PC-3 (cell line): ENCODE data around the gene ZMIZ2. TPM values are rescaled to one million over a fixed set of nuclear protein-coding genes. Genes with fewer than 3 reads are reported as not detected.
"Not testable (repeated sequence)": the region's sequence is repeated elsewhere in the genome, so short reads cannot be mapped to it uniquely, and the experiment has no call there.

Experiments used
- ATAC-seq: fragments of 200-7000 bp; cut with Tn5 transposase; 2 replicates; pipeline ENCODE4 v1.9.1; 2020; ENCODE audit warnings: mild to moderate bottlenecking, moderate library complexity
- BruUV-seq: library from RNA; stranded (reverse); fragments of 400-500 nt; replicated peaks from 2 replicates; lab custom pipeline; 2021; lab: Mats Ljungman, UMichigan
- CTCF ChIA-PET: fragments of 300-600 bp; sonication (Branson Sonifier 250); formaldehyde crosslinking; loops from one replicate; lab custom pipeline; 2022; ENCODE audit warnings: antibody characterized with exemption; lab: Charles Lee
- POLR2A ChIA-PET: fragments of 300-600 bp; sonication (Branson Sonifier 250); formaldehyde crosslinking; loops from one replicate; lab custom pipeline; 2022; ENCODE audit warnings: antibody characterized with exemption; ENCODE audit not compliant: unreplicated experiment; lab: Charles Lee
- DNase-seq: peaks from one replicate; pipeline ENCODE4 v3.0.0-alpha.2; 2015
- H2AFZ ChIP-seq: fragments of 300-600 bp; sonication (generic); 2 replicates; pipeline ENCODE4 v1.6.0; 2016; ENCODE audit warnings: antibody characterized with exemption, low read length
- H3F3A ChIP-seq: fragments of 300-600 bp; sonication (generic); one replicate; pipeline ENCODE4 v1.6.0; 2017; ENCODE audit warnings: antibody characterized with exemption, low read length, control low read depth, mild to moderate bottlenecking; ENCODE audit not compliant: unreplicated experiment
- H3K27ac ChIP-seq: fragments of 300-600 bp; sonication (generic); 2 replicates; pipeline ENCODE4 v1.5.1; 2016; ENCODE audit warnings: mild to moderate bottlenecking, low read length
- H3K27me3 ChIP-seq: fragments of 300-600 bp; sonication (generic); 2 replicates; pipeline ENCODE4 v1.6.1; 2016; ENCODE audit warnings: low read length, mixed read lengths
- H3K36me3 ChIP-seq: fragments of 300-600 bp; sonication (generic); 2 replicates; pipeline ENCODE4 v1.6.1; 2016; ENCODE audit warnings: low read depth, mixed run types, low read length, mixed read lengths
- H3K4me1 ChIP-seq: fragments of 300-600 bp; sonication (generic); 2 replicates; pipeline ENCODE4 v1.5.1; 2016; ENCODE audit warnings: low read length; ENCODE audit not compliant: insufficient read depth
- H3K4me2 ChIP-seq: fragments of 300-600 bp; sonication (generic); 2 replicates; pipeline ENCODE4 v1.6.0; 2016; ENCODE audit warnings: low read length
- H3K4me3 ChIP-seq: fragments of 300-600 bp; sonication (generic); 2 replicates; pipeline ENCODE4 v1.5.1; 2016; ENCODE audit warnings: mild to moderate bottlenecking, low read length, mixed read lengths
- H3K79me2 ChIP-seq: fragments of 300-600 bp; sonication (generic); 2 replicates; pipeline ENCODE4 v1.6.1; 2017; ENCODE audit warnings: low read length, mixed read lengths
- H3K9ac ChIP-seq: fragments of 300-600 bp; sonication (generic); 2 replicates; pipeline ENCODE4 v1.6.0; 2016; ENCODE audit warnings: mild to moderate bottlenecking, low read length
- H3K9me2 ChIP-seq: fragments of 300-600 bp; sonication (generic); replicated peaks from 2 replicates; pipeline ENCODE4 v1.6.1; 2016; ENCODE audit warnings: mixed run types, low read length, mixed read lengths
- H3K9me3 ChIP-seq: fragments of 300-600 bp; sonication (generic); 2 replicates; pipeline ENCODE4 v1.6.1; 2016; ENCODE audit warnings: low read length, mixed read lengths
- H4K20me1 ChIP-seq: fragments of 300-600 bp; sonication (generic); 2 replicates; pipeline ENCODE4 v1.6.1; 2016; ENCODE audit warnings: low read length, mixed read lengths
- CTCF ChIP-seq: fragments of 300-600 bp; sonication (generic); conservative IDR thresholded peaks from 2 replicates; pipeline ENCODE4 v1.5.1; 2017; ENCODE audit warnings: antibody characterized with exemption, low read depth, mild to moderate bottlenecking, low read length
- EZH2 ChIP-seq: fragments of 300-600 bp; sonication (generic); IDR thresholded peaks from one replicate; pipeline ENCODE4 v1.6.1; 2017; ENCODE audit warnings: antibody characterized with exemption, mild to moderate bottlenecking, low read length; ENCODE audit not compliant: unreplicated experiment
- EZH2phosphoT487 ChIP-seq: fragments of 300-600 bp; sonication (generic); IDR thresholded peaks from 2 replicates; pipeline ENCODE4 v1.6.1; 2018; ENCODE audit warnings: mild to moderate bottlenecking, antibody characterized with exemption, low read length, borderline replicate concordance
- intact Hi-C: fragments of 100-400 bp; cut with micrococcal nuclease; formaldehyde crosslinking; loops from 2 replicates; pipeline ENCODE4 v1.9.0; 2023
- total RNA-seq: library from RNA; depleted of rRNA; stranded (reverse); fragments of >200 nt; gene quantifications from 2 replicates; pipeline ENCODE4 v1.2.3, GENCODE V29; 2014

The ZMIZ2 gene
- total RNA-seq, 1 experiment from 2014 or later: 18.3 TPM

- ATAC-seq: no peak
- POLR2A ChIA-PET: interaction anchor here (0.6 kb wide), 1 partner anchor 113 kb away, joined by 4 read pairs; no protein-coding TSS in a partner anchor
- Histone ChIP-seq H3K9ac (no peak overlapping the region), H3K79me2 (no peaks in the 10 kb centered on the region), H3F3A (peaks cover 3% of the 10 kb centered on the region), H3K9me3 (no peaks in the 10 kb centered on the region), H3K4me1 (peaks cover 20% of the 10 kb centered on the region), H4K20me1 (no peaks in the 10 kb centered on the region), H3K9me2 (no peaks in the 10 kb centered on the region), H2AFZ (no peak overlapping the region), H3K27me3 (no peaks in the 10 kb centered on the region), H3K4me3 (no peak overlapping the region), H3K36me3 (no peaks in the 10 kb centered on the region), H3K4me2 (no peak overlapping the region), H3K27ac (no peak overlapping the region)
- no peak for DNase-seq
- TF ChIP-seq CTCF (no peak), EZH2phosphoT487 (no peak), EZH2 (no peak)
- CTCF ChIA-PET: no interaction called here
- intact Hi-C loops: loop anchor here (10.0 kb wide), 2 partner anchors 115 to 125 kb away; partner anchors contain the start of genes H2AZ2 and OGDH
- no TSS peak for BruUV-seq
Observed at GRCh38 chr7:44729949-44730590, 18.6 kb upstream of the ZMIZ2 start.

GRCh38 chr7:44732971-44733370 lies 15.7 kb upstream of the ZMIZ2 start:
- intact Hi-C loops: loop anchor here (10.0 kb wide), 2 partner anchors 112 to 128 kb away; partner anchors contain the start of genes H2AZ2 and OGDH
- H3K4me2 ChIP-seq, CTCF ChIA-PET: not testable (repeated sequence)

GRCh38 chr7:44733708-44734481 lies 14.8 kb upstream of the ZMIZ2 start:
- TF ChIP-seq EZH2: no peak
- TF ChIP-seq CTCF: no peak
- no peak for TF ChIP-seq EZH2phosphoT487
- ChIA-PET CTCF (interaction anchor here (0.6 kb wide), 1 partner anchor 148 kb away, joined by 3 read pairs; no protein-coding TSS in a partner anchor), POLR2A (no interaction called here)
- no peaks in the 10 kb centered on the region for H3K79me2 ChIP-seq
- H3K4me1 ChIP-seq: peaks cover 20% of the 10 kb centered on the region
- no peaks in the 10 kb centered on the region for H3K9me3 ChIP-seq
- ATAC-seq: peak; percentile 77
- H3K4me2 ChIP-seq: peak overlapping the region; percentile 76
- no TSS peak for BruUV-seq
- H3K4me3 ChIP-seq: no peak overlapping the region
- H3K27ac ChIP-seq: peak overlapping the region; percentile 95
- H4K20me1 ChIP-seq: no peaks in the 10 kb centered on the region
- DNase-seq: peak; percentile 82
- no peaks in the 10 kb centered on the region for H3K9me2 ChIP-seq
- H3K9ac ChIP-seq: peak overlapping the region; percentile 85
- peaks cover 9% of the 10 kb centered on the region for H3F3A ChIP-seq
- intact Hi-C loops: loop anchor here (1.0 to 10.0 kb wide), 4 partner anchors 96 to 129 kb away; partner anchors contain the start of genes H2AZ2 and OGDH
- H3K36me3 ChIP-seq: no peaks in the 10 kb centered on the region
- no peaks in the 10 kb centered on the region for H3K27me3 ChIP-seq
- no peak overlapping the region for H2AFZ ChIP-seq

More at GRCh38 chr7:44732971-44733370, 15.7 kb upstream of the ZMIZ2 start:
- not testable (repeated sequence) for H3F3A ChIP-seq, DNase-seq, H4K20me1 ChIP-seq, H3K4me3 ChIP-seq, BruUV-seq, H3K79me2 ChIP-seq, H3K9me3 ChIP-seq, H3K36me3 ChIP-seq, H2AFZ ChIP-seq, H3K9me2 ChIP-seq, ATAC-seq, H3K27me3 ChIP-seq
- peaks cover 20% of the 10 kb centered on the region for H3K4me1 ChIP-seq
- H3K9ac ChIP-seq: peak overlapping the region; percentile 61
- POLR2A ChIA-PET: interaction anchor here (0.6 kb wide), 1 partner anchor 24 kb away, joined by 3 read pairs; no protein-coding TSS in a partner anchor
- H3K27ac ChIP-seq: peak overlapping the region; percentile 95
